DLD1 (cell line): Measurements from ENCODE around the gene ATAD3C.

Experiments
- in situ Hi-C: cut with HindIII; loops from 2 replicates; pipeline ENCODE4 v1.10.0; 2017; ENCODE audit warnings: low sequenced_read_pairs

The ATAD3C gene

DNA sequence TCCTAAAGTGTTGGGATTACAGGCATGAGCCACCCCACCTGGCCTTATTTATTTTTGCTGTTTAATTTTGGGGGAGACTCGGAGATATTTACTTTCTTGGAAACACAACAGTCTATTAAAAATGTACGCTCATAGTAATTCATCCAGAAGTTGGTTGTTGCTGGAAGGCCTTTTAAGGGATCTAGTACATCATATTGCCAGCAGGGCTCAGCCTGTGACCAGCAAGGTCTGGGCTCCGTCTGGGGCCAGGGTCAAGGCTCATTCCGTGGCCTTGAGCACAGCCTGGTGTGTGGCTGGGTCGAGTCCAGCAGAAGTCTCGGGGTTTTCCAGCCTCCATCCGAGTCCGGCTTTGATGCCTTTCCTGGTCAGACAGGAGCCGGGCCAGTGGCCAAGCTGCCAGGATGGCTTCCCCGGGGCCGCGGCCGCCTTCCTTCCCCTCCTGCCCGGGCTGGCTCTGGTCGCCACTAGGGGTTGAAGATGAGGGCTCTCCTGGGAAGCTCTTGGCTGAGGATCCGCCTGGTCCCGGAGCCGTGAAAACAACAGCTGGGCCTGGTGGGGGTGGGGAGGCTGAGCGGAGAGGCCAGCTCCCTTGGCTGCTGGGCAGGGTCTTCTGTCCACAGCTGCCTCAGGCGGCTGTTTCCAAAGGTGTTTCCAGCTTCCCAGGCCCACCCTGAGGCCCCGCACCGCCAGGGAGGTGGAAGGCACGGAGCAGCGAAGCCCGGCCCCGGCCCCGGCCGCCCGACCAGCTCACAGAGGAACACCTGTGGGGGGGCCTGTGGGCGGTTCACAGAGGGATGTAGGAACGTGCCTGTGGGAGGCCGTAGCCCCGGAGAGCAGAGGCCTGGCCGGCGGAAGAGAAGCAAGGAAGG is 19.1 kb upstream of the ATAD3C start:
- in situ Hi-C loops: no loop called here

DNA sequence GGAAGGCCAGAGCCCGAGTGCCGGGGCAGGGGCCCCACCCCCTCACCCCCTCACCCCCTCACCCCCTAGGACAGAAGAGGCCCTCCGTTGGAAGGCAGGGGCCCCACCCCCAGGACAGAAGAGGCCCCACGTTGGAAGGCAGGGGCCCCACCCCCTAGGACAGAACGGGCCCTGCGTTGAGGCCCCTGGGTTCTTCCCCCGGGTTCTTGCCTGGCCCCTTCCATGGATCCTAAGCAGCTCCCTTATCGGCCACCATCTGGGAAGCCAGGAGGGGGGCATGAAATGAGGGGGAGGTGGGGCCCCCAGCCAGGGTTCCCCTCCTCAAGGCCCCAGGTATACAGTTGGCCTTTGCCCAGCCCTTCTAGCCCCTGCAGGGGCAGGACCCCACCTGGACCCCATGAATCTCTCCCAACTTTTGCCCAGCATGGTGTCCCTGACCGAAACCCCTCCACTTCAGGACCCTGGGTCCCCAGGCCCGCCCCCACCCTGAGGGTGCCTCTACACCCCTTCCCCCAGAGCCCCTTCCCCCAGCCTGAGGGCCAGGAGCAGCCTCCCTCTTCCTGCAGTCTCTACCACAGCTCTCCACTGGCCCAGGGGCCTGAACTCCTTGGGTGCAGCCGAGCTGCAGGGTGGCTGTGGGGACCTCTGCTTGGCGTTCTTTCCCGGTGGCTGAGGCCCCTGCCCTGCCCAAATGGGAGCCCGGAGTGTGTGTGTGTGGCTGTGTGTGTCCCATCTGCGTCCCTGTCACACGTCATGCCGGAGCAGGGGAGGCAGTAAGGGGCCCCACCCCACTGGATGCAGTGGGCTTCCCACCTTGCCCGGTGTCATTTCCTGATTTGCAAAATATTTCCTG is 18.3 kb upstream of the ATAD3C start:
- in situ Hi-C loops: no loop called here

DNA sequence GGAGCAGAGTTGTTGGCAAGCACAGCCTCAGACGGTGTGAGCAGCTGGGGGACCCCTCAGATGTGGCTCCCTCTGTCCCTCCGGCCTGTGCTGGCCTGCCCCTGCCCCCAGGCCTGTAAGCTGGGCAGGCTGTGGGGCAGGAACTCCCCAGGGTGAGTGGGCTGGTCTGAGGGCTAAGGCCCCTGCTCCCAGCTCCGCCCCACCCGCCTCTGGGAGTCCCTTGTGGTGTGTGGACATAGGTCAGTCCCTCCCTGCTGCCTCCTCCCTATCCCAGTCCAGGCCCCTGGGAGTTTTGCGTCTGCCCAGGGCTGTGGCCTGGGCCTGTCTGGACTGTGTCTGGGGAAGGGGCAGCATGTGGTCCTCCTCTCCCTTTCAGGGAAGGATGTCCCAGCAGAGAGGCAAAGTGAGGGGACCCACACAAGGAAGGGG is 17.6 kb upstream of the ATAD3C start:
- in situ Hi-C loops: no loop called here

DNA sequence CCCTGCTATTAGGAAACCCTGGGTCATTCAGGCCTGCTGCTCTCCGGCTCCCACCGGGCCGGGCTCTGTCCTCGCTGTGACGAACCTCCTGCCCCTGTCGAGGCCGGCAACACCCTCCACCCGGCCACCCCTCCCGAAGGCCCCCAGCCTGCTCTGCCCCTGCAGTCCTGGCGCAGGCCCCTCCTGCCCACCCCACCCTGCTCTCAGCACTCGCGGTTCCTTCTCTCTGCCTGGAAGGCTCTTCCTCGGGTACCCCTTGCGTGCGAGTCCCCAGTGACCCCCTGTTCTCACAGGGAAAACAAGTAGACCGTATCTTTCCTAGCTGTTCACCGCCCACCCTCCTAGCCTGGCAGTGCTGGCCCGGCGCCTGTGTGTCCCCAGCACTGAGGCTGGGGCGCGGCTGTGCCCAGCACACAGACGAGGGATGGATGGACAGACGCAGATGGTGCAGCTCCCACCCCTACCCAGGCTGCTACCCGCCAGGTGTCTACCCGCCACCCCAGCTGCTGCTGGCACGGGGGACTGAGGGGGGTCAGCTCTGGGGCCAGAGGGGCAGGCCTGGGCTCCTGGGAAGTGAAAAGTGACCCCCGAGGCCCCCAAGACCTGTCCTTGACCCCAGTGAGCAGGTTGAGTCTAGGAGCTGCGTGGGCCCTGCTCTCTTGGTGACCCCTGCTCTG is 17.1 kb upstream of the ATAD3C start:
- in situ Hi-C loops: no loop called here

DNA sequence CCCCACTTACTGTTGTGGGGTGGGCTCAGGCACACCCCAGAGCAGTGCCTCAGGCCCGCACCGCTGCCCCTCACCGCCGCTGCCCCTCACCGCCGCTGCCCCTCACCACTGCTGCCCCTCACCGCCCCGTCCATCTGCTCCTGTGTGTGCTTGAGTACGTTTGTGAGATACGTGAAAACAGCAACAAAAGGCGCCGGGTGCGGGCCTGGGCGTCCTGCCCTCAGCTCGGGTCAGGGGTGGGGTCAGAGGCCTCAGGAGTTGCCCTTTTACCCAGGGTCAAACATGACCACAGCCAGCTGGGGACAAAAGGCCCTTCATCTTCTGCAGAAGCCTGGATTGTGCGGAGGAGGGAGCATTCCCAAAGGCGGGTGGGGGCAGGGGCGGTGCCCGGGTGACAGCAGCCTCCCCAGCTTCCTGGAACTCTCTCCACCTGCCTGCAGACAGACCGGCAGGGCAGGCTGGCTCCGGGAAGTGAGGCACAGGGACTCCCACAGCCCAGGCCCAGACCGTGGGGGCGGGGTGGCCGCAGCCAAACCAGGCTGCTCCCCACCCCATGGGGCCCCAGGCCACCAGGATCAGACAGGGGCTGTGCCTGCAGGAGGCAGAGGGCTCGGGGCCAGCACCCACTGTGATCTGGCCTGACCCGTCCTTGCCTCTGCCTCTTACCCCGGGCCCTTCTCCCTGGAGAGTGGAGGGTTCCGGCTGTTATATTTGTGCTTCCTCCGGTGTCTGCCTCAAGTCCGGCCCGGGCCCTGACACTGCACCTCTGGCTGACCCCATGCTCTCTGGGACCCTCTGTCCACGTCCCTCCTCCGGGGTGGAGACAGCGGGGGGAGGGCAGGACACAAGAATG is 16.3 kb upstream of the ATAD3C start:
- in situ Hi-C loops: no loop called here

DNA sequence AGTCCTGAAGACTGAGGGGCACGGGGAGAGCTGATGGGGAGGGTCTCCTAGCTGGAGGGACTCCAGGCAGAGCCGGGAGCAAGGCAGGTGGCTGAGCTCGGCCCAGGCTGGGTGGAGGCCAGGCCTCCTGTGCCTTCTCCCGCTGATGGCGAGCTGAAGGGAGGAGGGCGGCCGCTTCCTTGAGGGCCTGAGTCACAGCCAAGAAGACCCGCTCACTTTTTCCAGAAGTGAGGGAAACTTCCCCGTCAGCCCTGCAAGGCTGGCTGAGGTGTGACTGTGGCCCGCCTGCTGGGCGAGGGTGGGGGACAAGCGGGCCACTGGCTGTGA is 15.7 kb upstream of the ATAD3C start:
- in situ Hi-C loops: no loop called here

DNA sequence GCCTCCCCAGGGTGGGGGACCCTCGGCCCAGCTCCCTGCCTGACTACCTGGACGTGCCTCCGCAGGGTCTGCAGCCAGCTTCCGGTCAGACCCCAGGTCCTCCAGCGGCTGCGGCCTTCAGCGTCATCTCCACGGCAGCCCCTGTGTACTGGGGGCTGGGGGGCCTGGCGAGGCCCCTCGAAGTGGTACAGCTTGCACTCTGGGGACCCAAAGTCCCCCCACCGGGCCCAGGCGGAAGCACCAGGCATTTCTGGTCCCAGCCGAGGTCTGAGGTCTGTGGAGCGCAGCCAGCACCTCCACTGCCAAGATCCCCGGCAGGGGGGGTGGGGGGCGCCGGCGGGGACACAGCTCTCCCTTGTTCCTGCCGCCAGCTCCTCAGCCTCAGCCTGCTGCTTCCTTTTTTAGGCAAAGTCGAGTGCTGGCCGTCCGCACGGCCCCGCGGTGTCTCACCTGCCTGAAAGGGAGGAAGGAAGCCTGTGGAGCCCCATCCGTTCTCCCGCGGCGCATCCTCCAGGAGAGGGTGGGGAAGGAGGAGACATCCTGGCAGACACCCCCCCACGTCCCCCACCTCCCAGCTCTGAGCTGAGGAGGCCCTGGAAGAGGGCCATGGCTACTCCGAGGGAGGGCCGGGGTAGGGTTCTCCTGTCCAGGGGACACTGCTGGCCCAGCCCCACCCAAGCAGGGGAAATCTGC is 15.2 kb upstream of the ATAD3C start:
- in situ Hi-C loops: no loop called here

DNA sequence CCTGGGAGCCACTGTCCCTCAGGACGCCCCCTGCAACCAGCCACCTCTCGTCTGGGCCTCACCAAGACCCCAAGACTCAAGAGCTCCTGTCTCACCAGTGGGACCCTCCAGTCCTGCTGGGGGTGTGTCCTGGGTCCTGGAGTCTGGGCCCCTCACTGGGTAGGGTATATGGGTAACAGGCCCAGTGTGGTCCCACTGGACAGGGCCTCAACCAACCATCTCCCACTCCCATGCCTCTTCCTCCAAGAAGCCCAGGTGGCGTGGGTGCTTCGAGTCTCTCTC is 14.7 kb upstream of the ATAD3C start:
- in situ Hi-C loops: no loop called here

DNA sequence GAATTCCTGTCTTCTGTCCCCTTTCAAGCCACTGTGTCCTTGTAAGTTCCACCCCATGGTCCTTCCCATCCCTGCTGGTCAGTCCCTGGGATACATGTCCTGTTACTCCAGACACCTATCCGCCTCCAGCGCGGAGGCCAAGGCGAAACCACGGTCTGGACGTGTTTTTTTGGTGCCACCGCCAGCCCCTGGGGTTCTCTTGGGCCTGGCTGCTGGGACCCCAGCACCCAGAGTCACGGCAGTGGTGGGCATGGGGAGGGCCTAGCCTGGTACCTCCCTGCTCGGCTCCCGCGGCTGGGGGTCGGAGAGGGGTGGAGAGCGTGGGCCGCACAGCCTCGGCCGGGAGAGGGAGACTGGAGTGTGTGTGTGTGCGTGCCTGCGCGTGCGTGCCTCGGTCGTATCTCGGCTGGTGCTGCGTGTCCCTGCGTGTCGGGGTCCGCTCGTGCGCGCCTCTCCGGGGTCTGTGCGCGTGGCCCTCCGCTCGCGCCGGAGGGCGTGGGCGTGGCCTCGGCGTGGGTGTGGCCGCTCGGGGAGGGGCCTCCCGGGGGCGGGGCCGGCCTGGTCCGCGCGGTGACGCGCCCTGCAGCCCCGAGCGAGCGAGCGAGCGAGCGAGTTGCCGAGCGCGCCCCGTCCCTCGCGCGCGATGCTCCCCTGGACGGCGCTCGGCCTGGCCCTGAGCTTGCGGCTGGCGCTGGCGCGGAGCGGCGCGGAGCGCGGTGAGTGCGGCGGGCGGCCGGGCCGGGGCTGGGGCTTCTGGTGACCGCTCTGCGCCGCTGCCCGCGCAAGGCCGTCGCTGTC is 14.2 kb upstream of the ATAD3C start, which contains the start of gene VWA1:
TSS of gene VWA1 (plus strand) at position 585 of the 798 bp plus-strand sequence. CDS start at position 644, 59 bp downstream.
- in situ Hi-C loops: no loop called here

DNA sequence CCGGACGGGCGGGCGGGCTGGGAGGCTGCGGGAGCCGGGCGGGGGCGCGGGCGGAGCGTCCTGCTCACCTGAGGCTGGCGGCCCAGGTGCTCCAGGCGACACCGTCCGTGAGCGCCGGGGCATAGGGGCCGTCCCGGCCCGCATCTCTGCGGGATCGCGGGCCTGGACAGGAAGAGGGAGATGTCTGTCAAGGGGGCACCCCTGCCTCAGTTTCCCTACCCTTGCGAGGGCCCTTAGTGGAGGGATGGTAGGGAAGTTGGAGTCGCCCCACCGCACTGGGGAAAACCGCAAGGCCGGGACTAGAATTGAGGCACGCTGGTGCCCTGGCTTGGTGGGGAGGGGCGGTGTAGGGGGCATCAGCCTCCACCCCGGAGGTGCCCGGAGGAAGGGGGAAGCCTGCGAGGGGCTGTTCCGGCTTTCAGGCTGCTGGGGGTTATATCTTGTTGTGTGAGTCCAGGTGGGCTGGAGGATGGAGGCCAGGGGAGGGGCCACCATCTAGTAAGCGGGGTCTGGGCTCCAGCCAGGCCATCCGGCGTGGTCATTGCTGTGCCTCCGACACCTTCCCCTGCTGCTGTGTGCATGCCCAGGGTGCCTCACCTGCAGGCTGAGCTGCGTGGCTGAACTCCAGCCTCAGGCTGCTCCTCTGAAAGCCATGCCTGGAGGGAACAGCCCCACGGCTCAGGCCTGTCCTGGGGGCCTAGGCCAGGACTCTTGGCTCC is 13.4 kb upstream of the ATAD3C start:
- in situ Hi-C loops: no loop called here

DNA sequence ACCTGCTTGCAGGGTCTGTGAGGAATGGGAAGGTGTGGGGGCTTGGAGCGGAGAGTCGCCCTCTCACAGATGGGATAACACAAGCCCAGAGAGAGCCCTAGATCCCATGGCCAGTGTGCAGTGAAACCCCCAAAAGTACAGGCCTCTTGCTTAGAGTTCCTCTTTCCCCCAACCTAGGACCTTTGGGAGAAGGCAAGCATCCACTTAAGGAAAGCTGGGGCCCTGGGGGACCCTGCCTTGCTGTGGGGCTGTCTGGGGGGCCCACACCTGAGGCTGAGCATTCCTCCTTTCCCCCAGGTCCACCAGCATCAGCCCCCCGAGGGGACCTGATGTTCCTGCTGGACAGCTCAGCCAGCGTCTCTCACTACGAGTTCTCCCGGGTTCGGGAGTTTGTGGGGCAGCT is 12.9 kb upstream of the ATAD3C start:
- in situ Hi-C loops: no loop called here

DNA sequence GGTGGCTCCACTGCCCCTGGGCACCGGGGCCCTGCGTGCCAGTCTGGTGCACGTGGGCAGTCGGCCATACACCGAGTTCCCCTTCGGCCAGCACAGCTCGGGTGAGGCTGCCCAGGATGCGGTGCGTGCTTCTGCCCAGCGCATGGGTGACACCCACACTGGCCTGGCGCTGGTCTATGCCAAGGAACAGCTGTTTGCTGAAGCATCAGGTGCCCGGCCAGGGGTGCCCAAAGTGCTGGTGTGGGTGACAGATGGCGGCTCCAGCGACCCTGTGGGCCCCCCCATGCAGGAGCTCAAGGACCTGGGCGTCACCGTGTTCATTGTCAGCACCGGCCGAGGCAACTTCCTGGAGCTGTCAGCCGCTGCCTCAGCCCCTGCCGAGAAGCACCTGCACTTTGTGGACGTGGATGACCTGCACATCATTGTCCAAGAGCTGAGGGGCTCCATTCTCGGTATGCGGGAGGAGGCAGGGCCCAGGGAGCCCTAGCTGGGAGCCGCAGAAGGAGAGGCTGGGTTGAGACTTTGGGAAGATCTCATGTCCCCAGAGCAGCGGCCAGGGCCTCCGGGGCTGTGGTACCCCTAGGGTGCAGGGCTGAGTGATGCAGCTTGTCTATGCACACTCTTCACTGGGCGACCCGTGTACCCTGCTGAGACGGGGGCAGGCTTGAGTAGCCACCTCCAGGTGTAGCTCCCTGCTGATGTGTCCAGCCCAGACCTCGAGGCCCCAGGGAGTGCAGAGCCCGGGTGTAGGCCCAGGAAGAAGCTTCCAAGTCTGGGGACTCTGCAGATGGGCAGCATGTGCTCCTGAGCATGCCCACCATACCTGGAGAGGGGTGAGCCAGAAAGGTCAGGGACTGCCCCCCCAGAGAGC is 12.2 kb upstream of the ATAD3C start:
- in situ Hi-C loops: no loop called here

DNA sequence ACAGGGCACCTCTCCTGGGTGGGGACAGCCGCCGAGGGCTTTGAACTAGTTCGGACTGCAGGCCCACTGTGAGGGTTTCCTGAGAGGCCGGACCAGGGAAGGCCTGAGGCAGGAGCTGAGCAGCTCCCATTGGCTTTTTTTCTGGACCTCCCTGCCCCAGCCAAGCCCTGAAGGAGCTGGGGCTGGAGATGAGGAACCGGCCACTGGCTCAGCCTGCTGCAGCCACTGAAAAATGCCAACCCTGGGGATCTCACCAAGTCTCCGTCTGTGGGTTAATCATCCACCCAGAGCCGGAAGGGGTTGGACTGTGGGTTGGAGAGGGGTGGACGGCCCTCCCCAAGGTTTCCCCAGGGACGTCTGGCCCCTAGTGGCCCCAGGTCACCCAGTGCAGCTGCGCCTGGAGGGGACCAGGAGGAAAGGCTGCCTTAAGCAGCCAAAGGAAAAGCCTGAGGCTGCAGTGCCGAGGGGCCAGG is 11.5 kb upstream of the ATAD3C start:
- in situ Hi-C loops: no loop called here

DNA sequence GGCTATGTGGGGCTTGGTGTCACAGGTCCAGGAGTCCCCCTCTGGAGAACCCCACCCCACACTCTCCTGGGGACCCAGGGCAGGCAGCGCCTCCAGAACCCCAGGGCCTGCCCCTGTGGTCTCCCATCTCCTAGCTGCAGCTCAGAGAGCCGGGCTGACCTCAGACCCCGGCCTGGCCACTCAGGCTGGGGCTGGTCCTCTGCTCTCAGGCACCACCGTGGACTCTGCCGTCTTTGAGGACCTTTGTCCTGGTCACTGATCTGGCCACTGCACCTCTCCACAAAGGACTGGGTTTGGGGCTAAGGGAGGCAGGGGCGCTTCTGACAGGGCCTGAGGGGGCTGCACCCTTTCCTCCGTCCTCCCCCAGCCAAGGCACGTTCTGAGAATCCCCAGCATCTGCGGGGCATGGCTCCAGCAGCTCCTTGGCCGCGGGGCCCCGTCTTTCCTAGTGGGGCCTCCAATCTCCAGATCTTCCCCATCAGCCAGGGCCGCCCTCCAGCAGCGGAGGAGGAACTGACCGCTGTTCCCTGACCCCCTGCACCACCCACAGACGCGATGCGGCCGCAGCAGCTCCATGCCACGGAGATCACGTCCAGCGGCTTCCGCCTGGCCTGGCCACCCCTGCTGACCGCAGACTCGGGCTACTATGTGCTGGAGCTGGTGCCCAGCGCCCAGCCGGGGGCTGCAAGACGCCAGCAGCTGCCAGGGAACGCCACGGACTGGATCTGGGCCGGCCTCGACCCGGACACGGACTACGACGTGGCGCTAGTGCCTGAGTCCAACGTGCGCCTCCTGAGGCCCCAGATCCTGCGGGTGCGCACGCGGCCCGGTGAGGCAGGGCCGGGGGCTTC is 10.7 kb upstream of the ATAD3C start:
- in situ Hi-C loops: no loop called here

DNA sequence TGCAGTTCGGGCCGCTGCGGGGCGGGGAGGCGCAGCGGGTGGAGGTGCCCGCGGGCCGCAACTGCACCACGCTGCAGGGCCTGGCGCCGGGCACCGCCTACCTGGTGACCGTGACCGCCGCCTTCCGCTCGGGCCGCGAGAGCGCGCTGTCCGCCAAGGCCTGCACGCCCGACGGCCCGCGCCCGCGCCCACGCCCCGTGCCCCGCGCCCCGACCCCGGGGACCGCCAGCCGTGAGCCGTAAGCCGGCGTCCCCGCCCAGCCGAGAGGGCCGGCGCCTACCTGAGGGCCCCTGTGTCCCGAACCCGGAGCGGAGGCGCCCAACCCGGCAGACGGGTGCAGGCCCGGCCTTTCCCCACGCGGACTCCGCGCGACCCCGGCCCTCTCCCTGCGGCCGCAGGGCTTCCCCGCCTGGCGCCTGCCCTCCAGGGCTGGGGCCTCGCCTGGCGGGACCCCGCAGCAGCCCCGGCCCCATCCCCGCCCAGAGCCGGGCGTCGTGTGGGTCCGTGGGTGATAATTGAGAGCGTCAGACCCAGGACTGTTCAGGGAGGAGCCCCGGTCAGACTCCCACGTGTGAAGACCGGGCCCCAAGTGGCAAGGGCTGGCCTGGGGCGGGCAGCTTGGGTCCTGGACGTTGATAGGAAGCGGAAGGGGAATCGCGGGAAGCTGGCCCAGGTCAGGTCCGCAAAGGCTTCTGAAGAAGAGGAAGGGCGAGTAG is 9.8 kb upstream of the ATAD3C start:
- in situ Hi-C loops: no loop called here
